A673 (cell line): Measurements from ENCODE around the gene DNAJB14. TPM values are rescaled to one million over a fixed set of nuclear protein-coding genes. Genes with fewer than 3 reads are reported as not detected.

Source experiments
- BruUV-seq: library from RNA; stranded (reverse); fragments of 400-500 nt; replicated peaks from 2 replicates; lab custom pipeline; 2021; lab: Mats Ljungman, UMichigan
- CTCF ChIA-PET: fragments of 300-600 bp; sonication (Branson Sonifier 250); formaldehyde crosslinking; loops from one replicate; lab custom pipeline; 2022; ENCODE audit warnings: antibody characterized with exemption; lab: Charles Lee
- POLR2A ChIA-PET: fragments of 300-600 bp; sonication (Branson Sonifier 250); formaldehyde crosslinking; loops from one replicate; lab custom pipeline; 2022; ENCODE audit warnings: antibody characterized with exemption; ENCODE audit not compliant: low non-redundant PET; lab: Charles Lee
- DNase-seq: peaks from one replicate; pipeline ENCODE4 v3.0.0-alpha.2; 2015; ENCODE audit warnings: low spot score
- H3K27ac ChIP-seq: fragments of 200-600 bp; sonication (generic); 2 replicates; pipeline ENCODE4 v1.5.1; 2016; ENCODE audit warnings: mixed run types, low read depth, mild to moderate bottlenecking, mixed read lengths, antibody characterized with exemption, low read length; ENCODE audit not compliant: poor library complexity, severe bottlenecking
- H3K27me3 ChIP-seq: fragments of 200-600 bp; sonication (generic); replicated peaks from 2 replicates; pipeline ENCODE4 v1.6.1; 2017; ENCODE audit warnings: mixed run types, low read depth, mild to moderate bottlenecking, mixed read lengths, antibody characterized with exemption, low read length; ENCODE audit not compliant: insufficient read depth, poor library complexity
- H3K36me3 ChIP-seq: fragments of 200-600 bp; sonication (generic); 2 replicates; pipeline ENCODE4 v1.6.1; 2016; ENCODE audit warnings: mixed run types, mild to moderate bottlenecking, mixed read lengths, antibody characterized with exemption, low read length; ENCODE audit not compliant: insufficient read depth, poor library complexity, severe bottlenecking
- H3K4me1 ChIP-seq: fragments of 200-600 bp; sonication (generic); 2 replicates; pipeline ENCODE4 v1.6.1; 2017; ENCODE audit warnings: mixed run types, mild to moderate bottlenecking, mixed read lengths, antibody characterized with exemption, low read length; ENCODE audit not compliant: insufficient read depth, poor library complexity, severe bottlenecking
- H3K4me3 ChIP-seq: fragments of 200-600 bp; sonication (generic); 2 replicates; pipeline ENCODE4 v1.5.1; 2016; ENCODE audit warnings: low read depth, mixed run types, mild to moderate bottlenecking, mixed read lengths, low read length; ENCODE audit not compliant: poor library complexity, severe bottlenecking
- H3K9me3 ChIP-seq: fragments of 200-600 bp; sonication (generic); 2 replicates; pipeline ENCODE4 v1.6.1; 2016; ENCODE audit warnings: mixed run types, low read depth, mild to moderate bottlenecking, mixed read lengths, antibody characterized with exemption, low read length; ENCODE audit not compliant: poor library complexity, severe bottlenecking
- CTCF ChIP-seq: fragments of 300-800, 200-600 bp; sonication (generic); conservative IDR thresholded peaks from 2 replicates; pipeline ENCODE4 v1.5.1; 2017; ENCODE audit warnings: low read depth, mild to moderate bottlenecking, antibody characterized with exemption, low read length, moderate library complexity, mixed read lengths
- EZH2 ChIP-seq: fragments of 200-600 bp; sonication (generic); IDR thresholded peaks from 2 replicates; pipeline ENCODE4 v1.6.1; 2017; ENCODE audit warnings: borderline replicate concordance, low read depth, mild to moderate bottlenecking, mixed read lengths, antibody characterized with exemption, low read length; ENCODE audit not compliant: poor library complexity, severe bottlenecking
- intact Hi-C: fragments of 100-400 bp; cut with micrococcal nuclease; formaldehyde crosslinking; loops from one replicate; pipeline ENCODE4 v1.10.0; 2022; ENCODE audit not compliant: unreplicated experiment
- total RNA-seq: library from RNA; stranded (reverse); gene quantifications from 2 replicates; pipeline ENCODE4 v1.2.3, GENCODE V29; 2021

DNAJB14 gene
- total RNA-seq, 1 experiment from 2014 or later: 36.4 TPM

GRCh38 chr4:99965674-99966350, 19.4 kb upstream of the DNAJB14 start:
- Histone ChIP-seq H3K27ac (no peak overlapping the region), H3K27me3 (no peaks in the 10 kb centered on the region), H3K4me3 (no peak overlapping the region), H3K9me3 (no peaks in the 10 kb centered on the region), H3K4me1 (peaks cover 3% of the 10 kb centered on the region), H3K36me3 (no peaks in the 10 kb centered on the region)
- ChIA-PET POLR2A (interaction anchor here (0.5 kb wide), 1 partner anchor 81 kb away, joined by 6 read pairs; no protein-coding TSS in a partner anchor), CTCF (interaction anchor here (0.7 kb wide), 1 partner anchor 128 kb away, joined by 3 read pairs; no protein-coding TSS in a partner anchor)
- no peak for TF ChIP-seq CTCF
- TF ChIP-seq EZH2: no peak
- no TSS peak for BruUV-seq
- intact Hi-C loops: no loop called here
- no peak for DNase-seq

DNA sequence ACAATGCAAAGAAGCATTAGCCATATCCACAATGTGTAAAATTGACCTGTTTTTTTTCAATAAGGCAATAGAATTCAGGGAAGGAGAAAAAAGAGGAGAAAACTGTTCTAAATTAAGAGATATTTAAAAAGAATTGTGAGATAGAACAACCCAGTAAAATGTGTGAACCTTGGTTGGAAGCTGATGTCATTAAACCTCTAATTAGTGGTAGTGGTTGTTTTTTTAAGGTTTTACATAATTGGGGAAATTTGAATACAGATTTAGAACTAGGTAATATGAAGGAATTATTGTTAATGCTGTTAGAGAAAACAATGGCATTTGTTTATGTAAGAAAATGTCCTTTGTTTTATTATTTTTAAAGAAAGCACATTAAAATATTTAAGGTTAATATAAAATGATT, 18.8 kb upstream of the DNAJB14 start:
- intact Hi-C loops: no loop called here
- CTCF ChIA-PET: no interaction called here
- BruUV-seq: no TSS peak
- Histone ChIP-seq H3K27me3 (no peaks in the 10 kb centered on the region), H3K27ac (no peak overlapping the region), H3K4me3 (no peak overlapping the region), H3K4me1 (peaks cover 8% of the 10 kb centered on the region), H3K9me3 (no peaks in the 10 kb centered on the region), H3K36me3 (no peaks in the 10 kb centered on the region)
- TF ChIP-seq EZH2: no peak
- TF ChIP-seq CTCF: no peak
- DNase-seq: no peak
- POLR2A ChIA-PET: no interaction called here

DNA sequence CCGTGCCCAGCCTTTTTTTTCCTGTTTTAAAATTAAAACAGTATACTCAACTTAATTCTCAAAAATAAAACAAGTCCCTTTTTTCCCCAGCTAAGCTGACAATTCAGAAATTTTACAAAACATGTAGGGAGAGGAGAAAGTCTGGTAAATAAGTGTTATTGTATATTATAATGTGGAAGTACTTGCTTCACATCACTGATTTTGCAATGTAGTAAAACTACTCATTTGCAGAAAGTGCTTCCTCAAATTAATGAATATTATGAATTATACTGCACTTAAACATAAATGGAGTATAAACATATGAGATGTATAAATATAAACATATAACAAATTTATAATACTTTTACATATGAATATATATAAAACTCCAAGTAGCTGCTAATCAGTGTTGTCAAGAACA, 15.3 kb upstream of the DNAJB14 start:
- ChIA-PET CTCF (no interaction called here), POLR2A (interaction anchor here (0.7 to 0.9 kb wide), 2 partner anchors 11 to 306 kb away, joined by 3 to 4 read pairs; partner anchors contain the start of gene H2AZ1)
- intact Hi-C loops: no loop called here
- DNase-seq: no peak
- TF ChIP-seq EZH2 (no peak), CTCF (no peak)
- Histone ChIP-seq H3K27me3 (no peaks in the 10 kb centered on the region), H3K4me1 (peaks cover 8% of the 10 kb centered on the region), H3K9me3 (no peaks in the 10 kb centered on the region), H3K36me3 (no peaks in the 10 kb centered on the region), H3K27ac (no peak overlapping the region), H3K4me3 (no peak overlapping the region)
- BruUV-seq: no TSS peak
